Skin epidermis (tissue), 12 donors: Measurements from ENCODE around the gene YBX2.

ENCODE experiments used
- H3K27ac ChIP-seq, 21 experiments: fragments of 200-600 bp; sonication (generic) in 11 of 21; one replicate each; pipeline ENCODE4 v1.5.0; 2020; ENCODE audit warnings: mild to moderate bottlenecking in 3 of 21, inconsistent platforms in 2 of 21, moderate library complexity in 2 of 21
- H3K4me3 ChIP-seq, 7 experiments: fragments of 200-600 bp; sonication (generic) in 2 of 7; one replicate each; pipeline ENCODE4 v1.5.0; 2020; ENCODE audit warnings: inconsistent platforms in 2 of 7, mild to moderate bottlenecking in 2 of 7, moderate library complexity in 1 of 7

Gene YBX2

DNA sequence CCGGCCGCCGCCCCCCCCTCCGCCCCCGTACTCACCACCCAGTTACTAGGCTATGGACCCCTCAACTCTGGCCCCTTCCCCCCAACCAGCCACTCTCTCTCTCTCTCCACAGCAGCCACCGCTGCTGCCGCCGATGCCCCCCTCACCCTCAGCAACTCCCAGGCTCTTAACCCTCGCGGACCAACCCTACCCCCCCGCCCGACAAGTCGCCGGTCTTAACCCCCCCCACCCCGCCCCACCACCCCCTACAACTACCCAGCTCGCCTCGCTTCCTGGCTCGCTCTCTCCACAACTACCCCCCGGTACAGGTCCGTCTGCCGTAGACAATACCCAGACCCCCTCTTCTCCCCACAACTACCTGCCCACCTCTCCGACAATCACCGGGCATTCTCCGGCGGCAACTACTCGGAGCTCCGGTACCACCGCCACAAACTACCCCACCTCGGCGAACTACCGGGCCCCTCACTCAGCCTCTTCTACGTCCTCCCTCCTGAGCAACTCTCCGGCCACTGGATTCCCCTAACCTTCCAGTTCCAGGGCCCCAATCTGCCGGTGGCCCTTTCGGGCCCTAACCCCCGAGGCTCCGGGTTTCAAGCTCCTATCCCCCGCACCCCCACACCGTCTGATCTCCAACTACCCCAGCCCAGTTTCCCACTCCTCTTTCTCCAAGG is 55.9 kb downstream of the YBX2 start:
- Histone ChIP-seq H3K4me3 (peak overlapping the region; percentile 78 to 98 (median 94)), H3K27ac (peak overlapping the region; percentile 87 to 100 (median 97))
